ENCODE results near the gene CYP4F8. TPM values are rescaled to one million over a fixed set of nuclear protein-coding genes. Genes with fewer than 3 reads are reported as not detected.

CYP4F8 gene
- total RNA-seq (1 to 10 TPM in 1 of 7 donors, not detected in 6; 1.1 TPM), polyA plus RNA-seq (not detected)
- long read RNA-seq, donor 1 = 0 reads
- long read RNA-seq, donor 2 = 0 reads
- long read RNA-seq, donor 3 = 0 reads

DNA sequence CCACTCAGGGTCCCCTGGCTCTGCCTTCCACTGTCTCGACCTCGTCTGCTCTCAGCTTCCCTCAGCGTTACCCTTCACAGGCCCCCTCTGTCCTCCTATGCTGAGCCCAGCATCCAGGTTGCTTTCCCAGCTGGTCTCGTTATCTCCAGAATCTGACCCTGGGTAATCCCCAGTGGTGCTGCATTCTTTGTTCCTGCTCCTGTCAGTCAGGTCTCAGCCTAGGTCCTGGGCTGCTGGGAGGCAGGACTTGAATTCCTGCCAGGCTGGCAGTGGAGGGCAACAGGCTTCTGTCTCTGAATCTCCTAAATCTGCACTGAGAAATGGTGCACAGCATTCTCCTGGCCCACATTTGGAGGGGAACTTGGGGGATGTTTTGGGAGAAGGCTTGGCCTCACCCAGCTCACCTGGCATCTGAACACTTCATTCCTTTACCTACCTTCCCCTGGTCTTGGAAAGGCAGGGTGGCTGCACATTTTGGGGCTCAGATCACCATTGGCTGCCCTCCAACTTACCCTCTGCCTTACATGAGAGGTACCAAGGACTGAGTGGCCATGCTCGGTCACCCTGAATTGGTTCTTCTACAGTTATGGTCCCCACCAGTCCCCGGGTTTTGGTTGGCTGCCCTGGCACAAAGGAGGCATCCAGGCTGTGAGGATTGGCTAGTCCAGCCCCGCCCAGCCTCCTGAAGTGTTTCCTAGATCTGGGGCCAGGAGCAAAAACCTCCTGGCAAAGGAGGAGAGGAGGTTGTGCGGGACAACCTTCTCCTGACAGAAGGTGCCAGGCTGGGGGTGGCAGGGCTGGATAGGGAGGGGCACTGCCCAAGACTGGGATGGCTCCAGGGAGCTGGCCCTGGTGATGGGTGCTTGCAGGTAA, at the start of gene CYP4F8:
TSS of gene CYP4F8 (plus strand) at position 712 of the 873 bp plus-strand sequence. CDS start 399 bp downstream, outside the sequence.
- Histone ChIP-seq H3K4me3 (no peak within 1 kb of the TSS), H3K4me1 (ENCODE audit: insufficient read depth) (no peaks in the 10 kb centered on the region), H3K27me3 (no peaks in the 10 kb centered on the region), H3K27ac (no peak within 1 kb of the TSS), H3K9me3 (no peaks in the 10 kb centered on the region), H3K36me3 (no peaks in the 10 kb centered on the region)
- 39 to 58% (median 49%) methylated on average over 8 of the region's 8 CpGs for WGBS, 3 donors
- TF ChIP-seq, protein P1, sequence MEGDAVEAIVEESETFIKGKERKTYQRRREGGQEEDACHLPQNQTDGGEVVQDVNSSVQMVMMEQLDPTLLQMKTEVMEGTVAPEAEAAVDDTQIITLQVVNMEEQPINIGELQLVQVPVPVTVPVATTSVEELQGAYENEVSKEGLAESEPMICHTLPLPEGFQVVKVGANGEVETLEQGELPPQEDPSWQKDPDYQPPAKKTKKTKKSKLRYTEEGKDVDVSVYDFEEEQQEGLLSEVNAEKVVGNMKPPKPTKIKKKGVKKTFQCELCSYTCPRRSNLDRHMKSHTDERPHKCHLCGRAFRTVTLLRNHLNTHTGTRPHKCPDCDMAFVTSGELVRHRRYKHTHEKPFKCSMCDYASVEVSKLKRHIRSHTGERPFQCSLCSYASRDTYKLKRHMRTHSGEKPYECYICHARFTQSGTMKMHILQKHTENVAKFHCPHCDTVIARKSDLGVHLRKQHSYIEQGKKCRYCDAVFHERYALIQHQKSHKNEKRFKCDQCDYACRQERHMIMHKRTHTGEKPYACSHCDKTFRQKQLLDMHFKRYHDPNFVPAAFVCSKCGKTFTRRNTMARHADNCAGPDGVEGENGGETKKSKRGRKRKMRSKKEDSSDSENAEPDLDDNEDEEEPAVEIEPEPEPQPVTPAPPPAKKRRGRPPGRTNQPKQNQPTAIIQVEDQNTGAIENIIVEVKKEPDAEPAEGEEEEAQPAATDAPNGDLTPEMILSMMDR (IDR thresholded peaks at IDR 0.05) = no peak
- TF ChIP-seq EP300 (IDR thresholded peaks at IDR 0.05) = no peak
- TF ChIP-seq POLR2A (IDR thresholded peaks at IDR 0.05) = no peak
- DNase-seq = no peak
- intact Hi-C loops (cut with DNase I) = no loop called here

DNA sequence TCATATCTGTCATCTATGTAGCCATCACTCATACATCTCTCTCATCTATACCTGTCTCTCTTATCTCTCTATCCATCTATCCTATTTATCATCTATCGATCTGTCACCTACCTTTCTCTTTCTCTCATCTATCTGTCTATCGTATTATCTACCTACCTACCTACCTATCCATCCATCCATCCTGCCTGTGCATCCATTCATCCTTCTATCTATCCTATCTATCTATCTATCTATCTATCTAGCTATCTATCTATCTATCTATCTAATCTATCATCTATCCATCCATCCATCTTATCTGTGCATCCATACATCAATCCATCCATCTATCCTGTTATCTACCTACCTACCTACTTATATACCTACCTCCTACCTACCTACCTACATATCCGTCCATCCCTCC, 44.6 kb upstream of the CYP4F8 start:
- H3K4me1 ChIP-seq (ENCODE audit: insufficient read depth) = no peaks in the 10 kb centered on the region
- no peaks in the 10 kb centered on the region for H3K27me3 ChIP-seq
- 86 to 91% (median 91%) methylated on average over 3 of the region's 3 CpGs for WGBS, 3 donors
- H3K4me3 ChIP-seq = no peak overlapping the region
- H3K27ac ChIP-seq = no peak overlapping the region
- no peak for DNase-seq
- H3K36me3 ChIP-seq = no peaks in the 10 kb centered on the region
- TF ChIP-seq, protein P1 (IDR thresholded peaks at IDR 0.05) = no peak
- TF ChIP-seq POLR2A (IDR thresholded peaks at IDR 0.05) (no peak), EP300 (IDR thresholded peaks at IDR 0.05) (no peak)
- intact Hi-C loops (cut with DNase I) = no loop called here
- H3K9me3 ChIP-seq = no peaks in the 10 kb centered on the region

DNA sequence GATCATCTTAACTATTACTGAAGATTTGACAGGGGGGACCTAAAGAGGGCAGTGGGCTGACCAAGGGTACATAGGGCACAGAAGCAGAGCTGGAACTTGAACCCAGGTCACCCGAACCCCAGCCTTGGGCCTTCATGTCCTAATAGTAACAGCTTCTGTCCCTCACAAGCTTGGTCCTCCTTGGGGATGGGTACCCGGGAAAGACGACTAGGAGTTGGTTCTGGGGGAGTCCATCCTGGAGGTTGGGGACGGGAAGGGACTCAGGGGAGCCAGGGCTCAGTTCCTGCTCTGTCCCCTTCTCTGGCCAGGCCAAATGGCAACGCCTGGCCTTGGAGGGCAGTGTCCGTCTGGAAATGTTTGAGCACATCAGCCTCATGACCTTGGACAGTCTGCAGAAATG, 39.6 kb upstream of the CYP4F8 start:
- H3K36me3 ChIP-seq = no peaks in the 10 kb centered on the region
- H3K27ac ChIP-seq = no peak overlapping the region
- H3K27me3 ChIP-seq = no peaks in the 10 kb centered on the region
- no peak overlapping the region for H3K4me3 ChIP-seq
- DNase-seq = no peak
- WGBS, 3 donors = 54 to 71% (median 68%) methylated on average over 6 of the region's 6 CpGs
- intact Hi-C loops (cut with DNase I) = no loop called here
- TF ChIP-seq POLR2A (IDR thresholded peaks at IDR 0.05) = no peak
- TF ChIP-seq, protein P1 (IDR thresholded peaks at IDR 0.05) = no peak
- TF ChIP-seq EP300 (IDR thresholded peaks at IDR 0.05) = no peak
- no peaks in the 10 kb centered on the region for H3K4me1 ChIP-seq (ENCODE audit: insufficient read depth)
- H3K9me3 ChIP-seq = no peaks in the 10 kb centered on the region

GRCh38 chr19:15576526-15577156, 38.4 kb upstream of the CYP4F8 start:
- Histone ChIP-seq H3K36me3 (no peaks in the 10 kb centered on the region), H3K27ac (no peak overlapping the region), H3K27me3 (no peaks in the 10 kb centered on the region), H3K4me3 (no peak overlapping the region), H3K9me3 (no peaks in the 10 kb centered on the region), H3K4me1 (ENCODE audit: insufficient read depth) (no peaks in the 10 kb centered on the region)
- WGBS, 3 donors = 78 to 81% (median 79%) methylated on average over 12 of the region's 12 CpGs
- DNase-seq = no peak
- intact Hi-C loops (cut with DNase I) = no loop called here
- TF ChIP-seq, protein P1 (IDR thresholded peaks at IDR 0.05) = no peak
